PC-9 (cell line): ENCODE results near the gene SLC6A1. TPM values are rescaled to one million over a fixed set of nuclear protein-coding genes. Genes with fewer than 3 reads are reported as not detected.
A peak's percentile ranks its signal among the peaks of the same experiment; 100 is the strongest.
"Not testable (repeated sequence)": the region's sequence is repeated elsewhere in the genome, so short reads cannot be mapped to it uniquely, and the experiment has no call there.

ENCODE experiments used
- BruUV-seq: library from RNA; stranded (reverse); fragments of 400-500 nt; replicated peaks from 2 replicates; lab custom pipeline; 2021; lab: Mats Ljungman, UMichigan
- CTCF ChIA-PET: fragments of 300-600 bp; sonication (Branson Sonifier 250); formaldehyde crosslinking; loops from one replicate; lab custom pipeline; 2022; ENCODE audit warnings: antibody characterized with exemption; lab: Charles Lee
- POLR2A ChIA-PET: fragments of 300-600 bp; sonication (Branson Sonifier 250); formaldehyde crosslinking; loops from one replicate; lab custom pipeline; 2022; ENCODE audit warnings: antibody characterized with exemption; ENCODE audit not compliant: unreplicated experiment; lab: Charles Lee
- DNase-seq, 2 experiments: peaks; one replicate each; pipeline versions ENCODE4 v3.0.0 to v3.0.0-alpha.2; 2015 to 2022; ENCODE audit warnings: mixed read lengths in 1 of 2
- H2AFZ ChIP-seq: fragments of 200-600 bp; sonication (generic); 2 replicates; pipeline ENCODE4 v1.8.1; 2017; ENCODE audit warnings: antibody characterized with exemption
- H3F3A ChIP-seq: fragments of 200-600 bp; sonication (generic); 2 replicates; pipeline ENCODE4 v1.8.1; 2017; ENCODE audit warnings: antibody characterized with exemption, mild to moderate bottlenecking, low read depth; ENCODE audit not compliant: insufficient read depth
- H3K27ac ChIP-seq: fragments of 200-600 bp; sonication (generic); 2 replicates; pipeline ENCODE4 v1.6.1; 2016; ENCODE audit warnings: mixed run types
- H3K27me3 ChIP-seq: fragments of 200-600 bp; sonication (generic); 2 replicates; pipeline ENCODE4 v1.6.1; 2016; ENCODE audit warnings: low read depth, mixed run types; ENCODE audit not compliant: insufficient read depth
- H3K36me3 ChIP-seq: fragments of 200-600 bp; sonication (generic); 2 replicates; pipeline ENCODE4 v1.6.1; 2016; ENCODE audit warnings: low read depth, mixed run types
- H3K4me1 ChIP-seq: fragments of 200-600 bp; sonication (generic); replicated peaks from 2 replicates; pipeline ENCODE4 v1.6.1; 2016; ENCODE audit warnings: mixed run types; ENCODE audit not compliant: insufficient read depth
- H3K4me2 ChIP-seq: fragments of 200-600 bp; sonication (generic); 2 replicates; pipeline ENCODE4 v1.6.1; 2017; ENCODE audit warnings: mixed run types
- H3K4me3 ChIP-seq: fragments of 200-600 bp; sonication (generic); 2 replicates; pipeline ENCODE4 v1.6.1; 2016; ENCODE audit warnings: mixed run types
- H3K79me2 ChIP-seq: fragments of 200-600 bp; sonication (generic); 2 replicates; pipeline ENCODE4 v1.6.1; 2017; ENCODE audit warnings: low read depth, mixed run types
- H3K9me2 ChIP-seq: fragments of 200-600 bp; sonication (generic); 2 replicates; pipeline ENCODE4 v1.8.1; 2017; ENCODE audit warnings: mild to moderate bottlenecking; ENCODE audit not compliant: insufficient read depth
- H3K9me3 ChIP-seq: fragments of 200-600 bp; sonication (generic); 2 replicates; pipeline ENCODE4 v1.8.1; 2016; ENCODE audit warnings: low read depth; ENCODE audit not compliant: insufficient read depth
- H4K20me1 ChIP-seq: fragments of 200-600 bp; sonication (generic); 2 replicates; pipeline ENCODE4 v1.8.1; 2017; ENCODE audit not compliant: insufficient read depth
- EZH2 ChIP-seq: fragments of 200-600 bp; sonication (generic); IDR thresholded peaks from 2 replicates; pipeline ENCODE4 v1.8.0; 2017; ENCODE audit warnings: antibody characterized with exemption, low read depth
- intact Hi-C: fragments of 100-400 bp; cut with micrococcal nuclease; formaldehyde crosslinking; loops from one replicate; pipeline ENCODE4 v1.10.0; 2022; ENCODE audit not compliant: unreplicated experiment
- total RNA-seq: library from RNA; stranded (reverse); gene quantifications from 2 replicates; pipeline ENCODE4 v1.2.3, GENCODE V29; 2021
- TF ChIP-seq, protein P1 (sequence below): fragments of 200-600 bp; sonication (generic); conservative IDR thresholded peaks from 2 replicates; pipeline ENCODE4 v1.6.1; 2017; ENCODE audit warnings: mixed run types, antibody characterized with exemption, mild to moderate bottlenecking, moderate library complexity

Gene SLC6A1
- total RNA-seq, 1 experiment from 2014 or later, result not detected

DNA sequence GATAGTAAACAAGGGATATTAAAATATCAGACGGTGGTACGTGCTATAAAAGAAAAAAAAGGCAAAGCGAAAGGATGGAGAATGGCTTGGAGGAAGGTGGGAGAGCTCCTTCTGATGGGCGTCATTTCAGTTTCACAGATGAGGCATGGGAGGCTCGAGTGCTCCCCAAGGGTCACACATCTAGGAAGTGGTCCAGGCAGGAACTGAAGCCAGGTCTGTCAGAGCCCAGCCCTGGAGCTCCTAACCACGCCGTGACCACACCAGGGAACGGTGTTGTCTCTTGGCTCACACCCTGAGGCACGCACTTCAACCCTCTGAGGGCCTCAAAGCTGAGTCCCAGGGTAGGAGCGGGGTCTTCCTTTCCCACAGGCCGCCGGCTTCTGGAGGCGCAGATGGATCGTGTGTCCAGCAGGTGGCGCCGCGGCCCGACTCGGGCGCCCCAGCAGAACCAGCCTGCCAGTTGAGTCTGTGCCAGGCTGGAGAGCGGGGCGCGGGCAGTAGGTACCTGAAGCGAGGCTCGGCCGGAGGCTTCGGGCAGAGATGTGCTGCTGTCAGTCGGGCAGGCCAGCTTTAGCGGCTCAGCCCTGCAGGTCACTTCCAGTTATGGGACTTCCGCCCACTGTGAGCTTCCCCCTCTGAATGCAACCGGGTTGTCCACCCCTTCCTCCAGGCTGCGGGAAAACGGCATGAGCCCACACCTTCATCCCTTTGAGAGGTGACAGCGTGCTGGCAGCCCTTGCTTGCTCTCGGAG, 68.1 kb downstream of the SLC6A1 start:
- H3K4me3 ChIP-seq, result 0 out of 2 replicates have a peak overlapping the region, but pooled peaks have one; percentile 15
- no peaks in the 10 kb centered on the region for H3K9me3 ChIP-seq
- BruUV-seq, result no TSS peak
- intact Hi-C loops, result loop anchor here (1.0 to 5.0 kb wide), 6 partner anchors 77 to 592 kb away; no protein-coding TSS in a partner anchor
- CTCF ChIA-PET, result interaction anchor here (0.6 to 1.6 kb wide), 12 partner anchors 10 to 274 kb away, joined by 3 to 15 read pairs (median 4); no protein-coding TSS in a partner anchor
- POLR2A ChIA-PET, result no interaction called here
- H4K20me1 ChIP-seq, result no peaks in the 10 kb centered on the region
- H3K36me3 ChIP-seq, result no peaks in the 10 kb centered on the region
- H3F3A ChIP-seq, result no peaks in the 10 kb centered on the region
- peak overlapping the region; percentile 69 for H3K4me2 ChIP-seq
- TF ChIP-seq, protein P1, sequence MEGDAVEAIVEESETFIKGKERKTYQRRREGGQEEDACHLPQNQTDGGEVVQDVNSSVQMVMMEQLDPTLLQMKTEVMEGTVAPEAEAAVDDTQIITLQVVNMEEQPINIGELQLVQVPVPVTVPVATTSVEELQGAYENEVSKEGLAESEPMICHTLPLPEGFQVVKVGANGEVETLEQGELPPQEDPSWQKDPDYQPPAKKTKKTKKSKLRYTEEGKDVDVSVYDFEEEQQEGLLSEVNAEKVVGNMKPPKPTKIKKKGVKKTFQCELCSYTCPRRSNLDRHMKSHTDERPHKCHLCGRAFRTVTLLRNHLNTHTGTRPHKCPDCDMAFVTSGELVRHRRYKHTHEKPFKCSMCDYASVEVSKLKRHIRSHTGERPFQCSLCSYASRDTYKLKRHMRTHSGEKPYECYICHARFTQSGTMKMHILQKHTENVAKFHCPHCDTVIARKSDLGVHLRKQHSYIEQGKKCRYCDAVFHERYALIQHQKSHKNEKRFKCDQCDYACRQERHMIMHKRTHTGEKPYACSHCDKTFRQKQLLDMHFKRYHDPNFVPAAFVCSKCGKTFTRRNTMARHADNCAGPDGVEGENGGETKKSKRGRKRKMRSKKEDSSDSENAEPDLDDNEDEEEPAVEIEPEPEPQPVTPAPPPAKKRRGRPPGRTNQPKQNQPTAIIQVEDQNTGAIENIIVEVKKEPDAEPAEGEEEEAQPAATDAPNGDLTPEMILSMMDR, result peak; percentile 93
- TF ChIP-seq EZH2, result no peak
- H3K79me2 ChIP-seq, result no peaks in the 10 kb centered on the region
- no peaks in the 10 kb centered on the region for H3K9me2 ChIP-seq
- peak in 1 of 2 experiments; percentile 76 for DNase-seq
- H3K4me1 ChIP-seq, result no peaks in the 10 kb centered on the region
- H3K27me3 ChIP-seq, result peaks cover 33% of the 10 kb centered on the region
- no peak overlapping the region for H2AFZ ChIP-seq
- no peak overlapping the region for H3K27ac ChIP-seq

DNA sequence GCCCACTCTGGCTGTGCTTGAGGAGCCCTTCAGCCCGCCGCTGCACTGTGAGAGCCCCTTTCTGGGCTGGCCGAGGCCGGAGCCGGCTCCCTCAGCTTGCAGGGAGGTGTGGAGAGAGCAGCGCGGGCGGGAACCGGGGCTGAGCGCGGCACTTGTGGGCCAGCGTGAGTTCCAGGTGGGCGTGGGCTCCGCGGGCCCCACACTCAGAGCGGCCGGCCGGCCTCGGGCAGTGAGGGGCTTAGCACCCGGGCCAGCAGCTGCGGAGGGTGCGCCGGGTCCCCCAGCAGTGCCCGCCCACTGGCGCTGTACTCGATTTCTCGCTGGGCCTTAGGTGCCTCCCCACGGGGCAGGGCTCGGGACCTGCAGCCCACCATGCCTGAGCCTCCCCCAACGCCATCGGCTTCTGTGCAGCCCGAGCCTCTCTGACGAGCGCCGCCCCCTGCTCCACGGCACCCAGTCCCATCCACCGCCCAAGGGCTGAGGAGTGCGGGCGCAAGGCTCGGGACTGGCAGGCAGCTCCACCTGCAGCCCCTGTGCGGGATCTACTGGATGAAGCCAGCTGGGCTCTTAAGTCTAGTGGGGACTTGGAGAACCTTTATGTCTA, 68.8 kb downstream of the SLC6A1 start:
- POLR2A ChIA-PET, H2AFZ ChIP-seq: not testable (repeated sequence)

DNA sequence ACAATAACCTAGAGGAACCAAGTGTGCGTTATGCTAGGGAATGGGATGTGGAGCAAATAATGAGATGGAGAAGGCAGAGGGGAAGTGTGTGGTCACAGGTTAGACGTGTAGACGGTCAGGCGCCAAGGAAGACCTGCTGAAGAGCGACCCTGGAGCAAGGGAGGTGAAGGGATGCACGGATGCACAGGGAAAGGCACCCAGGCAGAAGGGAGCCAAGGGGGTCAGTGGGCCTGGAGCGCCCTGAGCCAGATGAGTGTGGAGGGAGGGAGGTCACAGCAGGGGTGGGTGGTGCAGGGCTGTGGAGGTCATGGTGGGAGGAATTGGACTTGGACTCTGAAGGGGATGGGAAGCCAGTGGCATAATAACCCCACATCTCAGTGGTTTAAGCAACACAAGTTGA, 70.2 kb downstream of the SLC6A1 start:
- no peaks in the 10 kb centered on the region for H3K36me3 ChIP-seq
- H3K27me3 ChIP-seq, result peaks cover 15% of the 10 kb centered on the region
- ChIA-PET POLR2A (no interaction called here), CTCF (interaction anchor here (0.6 kb wide), 1 partner anchor 509 kb away, joined by 12 read pairs; no protein-coding TSS in a partner anchor)
- no peak overlapping the region for H3K27ac ChIP-seq
- no peak overlapping the region for H3K4me2 ChIP-seq
- no peaks in the 10 kb centered on the region for H3K9me2 ChIP-seq
- no peak overlapping the region for H2AFZ ChIP-seq
- no peaks in the 10 kb centered on the region for H4K20me1 ChIP-seq
- no peak for DNase-seq
- H3F3A ChIP-seq, result no peaks in the 10 kb centered on the region
- no TSS peak for BruUV-seq
- TF ChIP-seq, protein P1, result no peak
- TF ChIP-seq EZH2, result no peak
- no peaks in the 10 kb centered on the region for H3K9me3 ChIP-seq
- no peak overlapping the region for H3K4me3 ChIP-seq
- no peaks in the 10 kb centered on the region for H3K4me1 ChIP-seq
- intact Hi-C loops, result loop anchor here (5.0 kb wide), 1 partner anchor 590 kb away; no protein-coding TSS in a partner anchor
- H3K79me2 ChIP-seq, result no peaks in the 10 kb centered on the region

More for the DNA sequence above, 68.8 kb downstream of the SLC6A1 start:
- not testable (repeated sequence) for H3K9me3 ChIP-seq, DNase-seq, H3F3A ChIP-seq, H3K4me1 ChIP-seq, H3K36me3 ChIP-seq, H3K79me2 ChIP-seq, BruUV-seq, H3K4me3 ChIP-seq, H3K9me2 ChIP-seq, H4K20me1 ChIP-seq, H3K27ac ChIP-seq
- Histone ChIP-seq H3K27me3 (peaks cover 26% of the 10 kb centered on the region), H3K4me2 (peak overlapping the region; percentile 69)
- CTCF ChIA-PET, result interaction anchor here (0.6 to 1.6 kb wide), 4 partner anchors 75 to 273 kb away, joined by 3 to 9 read pairs (median 6); no protein-coding TSS in a partner anchor
- intact Hi-C loops, result loop anchor here (2.0 to 5.0 kb wide), 2 partner anchors 177 to 591 kb away; no protein-coding TSS in a partner anchor
